T-helper 2 cell (primary cell): ENCODE measurements around the gene NRP1.
A peak's percentile ranks its signal among the peaks of the same experiment; 100 is the strongest.
"Not testable (repeated sequence)": the region's sequence is repeated elsewhere in the genome, so short reads cannot be mapped to it uniquely, and the experiment has no call there.

Source experiments
- DNase-seq, 5 experiments: peaks; one replicate each; pipeline versions ENCODE4 v3.0.0 to v3.0.0-alpha.2; 2012 to 2022

Gene NRP1

GRCh38 chr10:33143160-33143728 lies 191.2 kb downstream of the NRP1 start:
- peak in 2 of 5 experiments; percentile 48 to 84 for DNase-seq

GRCh38 chr10:33142295-33142694 lies 192.2 kb downstream of the NRP1 start:
- no peak for DNase-seq

DNA sequence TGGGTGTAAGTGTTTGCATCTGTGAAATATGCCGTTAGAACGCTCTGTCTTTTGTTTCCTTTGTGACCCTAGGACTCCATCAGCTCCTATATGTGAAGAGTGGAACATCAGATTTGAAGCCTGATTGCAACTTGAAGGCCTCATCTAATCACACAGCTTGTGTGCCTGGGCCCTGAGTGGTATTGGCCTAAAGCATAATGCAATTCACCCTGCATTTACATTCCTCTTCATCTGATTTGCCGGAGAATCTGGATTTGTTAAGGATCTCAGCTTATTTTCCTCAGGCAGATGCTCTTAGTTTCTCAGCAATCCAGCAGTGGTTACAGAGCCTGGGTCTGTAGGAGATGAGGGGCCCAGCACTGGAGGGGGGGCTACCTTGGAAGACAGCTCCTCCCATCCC lies 193.2 kb downstream of the NRP1 start:
- DNase-seq = no peak

- peak; percentile 36 to 96 (median 79) for DNase-seq
Measured at GRCh38 chr10:33139181-33139646, 195.3 kb downstream of the NRP1 start.

- not testable (repeated sequence) for DNase-seq
Measured at GRCh38 chr10:33138686-33139085, 195.8 kb downstream of the NRP1 start.

DNA sequence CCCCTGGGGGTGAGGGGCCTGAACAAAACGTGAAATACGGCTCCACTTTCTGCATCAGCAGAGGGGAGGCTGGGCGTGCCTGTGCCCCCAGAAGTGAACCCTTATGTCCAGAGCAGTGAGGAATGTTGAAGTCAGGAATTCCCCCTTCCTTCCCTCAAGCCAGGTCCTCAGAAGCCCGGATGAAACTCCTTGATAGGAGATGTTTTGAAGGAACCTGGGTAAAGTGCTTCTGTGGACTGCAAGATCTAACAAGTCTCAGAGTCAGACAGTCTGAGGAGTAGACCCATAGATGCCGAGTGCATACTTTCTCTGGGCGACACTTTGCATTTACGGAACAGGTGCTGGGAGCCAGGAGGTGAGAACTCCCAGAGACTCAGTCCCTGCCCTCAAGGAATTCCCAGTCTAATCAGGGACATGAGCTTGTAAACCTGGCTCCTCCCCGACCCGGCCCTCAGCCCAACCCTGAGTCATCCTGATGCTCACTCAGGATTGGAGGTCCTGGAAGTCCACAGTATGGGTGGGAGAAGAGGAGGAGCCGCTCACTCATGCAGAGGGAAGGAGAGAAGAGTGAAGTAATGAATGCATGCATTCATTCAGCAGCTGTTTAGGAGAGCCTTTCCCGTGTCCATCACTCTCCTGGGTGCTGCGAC lies 197.0 kb downstream of the NRP1 start:
- no peak for DNase-seq

DNA sequence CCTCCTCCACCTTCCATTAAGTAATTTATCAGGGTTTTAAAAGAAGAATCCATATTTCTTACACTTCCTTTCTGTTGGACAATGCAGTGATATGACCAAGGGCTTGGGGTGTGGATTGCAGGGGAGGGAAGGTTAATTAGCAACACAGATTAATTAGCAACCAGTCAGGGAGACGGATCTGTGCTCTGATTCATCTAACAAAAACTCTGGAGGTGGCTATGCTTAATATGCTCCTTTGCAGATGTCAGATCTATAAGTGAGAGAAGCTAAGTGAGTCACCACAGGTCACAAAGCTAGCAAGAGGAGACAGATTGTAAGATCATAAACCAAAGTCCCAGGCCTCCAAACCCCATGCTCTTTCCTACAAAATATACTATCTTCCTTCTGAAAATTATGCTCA lies 197.7 kb downstream of the NRP1 start:
- DNase-seq = peak in 1 of 5 experiments; percentile 89

DNA sequence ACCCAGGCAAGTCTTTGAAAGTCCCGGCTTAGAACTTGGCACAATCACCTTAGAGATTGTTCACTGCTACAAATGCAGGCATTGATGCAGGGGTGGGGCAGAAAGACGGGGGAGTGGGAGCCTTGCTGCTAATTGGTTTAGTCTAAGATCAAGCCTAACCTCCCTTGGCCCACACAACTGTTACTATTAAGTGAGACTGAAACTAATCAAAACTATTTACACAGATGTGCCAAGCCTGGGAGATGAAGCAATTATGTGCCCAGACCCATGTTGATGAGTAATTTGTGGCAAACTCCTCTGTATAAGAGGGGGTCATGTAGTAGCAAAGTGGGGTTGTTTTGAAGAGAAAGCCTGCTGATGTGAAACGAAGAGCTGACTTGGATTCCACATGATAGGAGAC lies 198.2 kb downstream of the NRP1 start:
- peak in 2 of 5 experiments; percentile 47 to 85 for DNase-seq

- peak; percentile 35 to 99 (median 65) for DNase-seq
Measured at GRCh38 chr10:33134011-33134751, 200.3 kb downstream of the NRP1 start.

GRCh38 chr10:33133557-33133956 lies 200.9 kb downstream of the NRP1 start:
- DNase-seq = no peak

- DNase-seq = peak in 2 of 5 experiments; percentile 33 to 93
Measured at GRCh38 chr10:33132626-33133025, 201.8 kb downstream of the NRP1 start.

DNA sequence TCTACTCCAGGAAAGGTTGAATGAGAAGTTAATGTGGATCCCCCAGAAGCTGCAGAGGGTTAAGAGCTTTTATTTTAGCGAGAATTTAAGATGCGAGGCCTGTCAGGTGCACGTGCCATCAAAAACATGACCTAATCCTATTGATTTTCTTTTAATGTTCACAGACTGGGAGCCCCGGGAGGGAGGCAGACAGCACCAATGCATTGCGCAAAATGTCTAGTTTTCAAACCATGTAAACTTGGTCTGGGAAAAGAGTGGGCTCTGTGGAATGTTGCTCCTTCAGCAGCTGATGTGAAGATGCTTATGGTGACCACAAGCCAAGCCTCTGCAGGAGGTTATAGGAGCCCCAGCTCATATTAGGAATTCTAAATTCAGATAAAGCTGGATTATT lies 204.5 kb downstream of the NRP1 start:
- no peak for DNase-seq

DNA sequence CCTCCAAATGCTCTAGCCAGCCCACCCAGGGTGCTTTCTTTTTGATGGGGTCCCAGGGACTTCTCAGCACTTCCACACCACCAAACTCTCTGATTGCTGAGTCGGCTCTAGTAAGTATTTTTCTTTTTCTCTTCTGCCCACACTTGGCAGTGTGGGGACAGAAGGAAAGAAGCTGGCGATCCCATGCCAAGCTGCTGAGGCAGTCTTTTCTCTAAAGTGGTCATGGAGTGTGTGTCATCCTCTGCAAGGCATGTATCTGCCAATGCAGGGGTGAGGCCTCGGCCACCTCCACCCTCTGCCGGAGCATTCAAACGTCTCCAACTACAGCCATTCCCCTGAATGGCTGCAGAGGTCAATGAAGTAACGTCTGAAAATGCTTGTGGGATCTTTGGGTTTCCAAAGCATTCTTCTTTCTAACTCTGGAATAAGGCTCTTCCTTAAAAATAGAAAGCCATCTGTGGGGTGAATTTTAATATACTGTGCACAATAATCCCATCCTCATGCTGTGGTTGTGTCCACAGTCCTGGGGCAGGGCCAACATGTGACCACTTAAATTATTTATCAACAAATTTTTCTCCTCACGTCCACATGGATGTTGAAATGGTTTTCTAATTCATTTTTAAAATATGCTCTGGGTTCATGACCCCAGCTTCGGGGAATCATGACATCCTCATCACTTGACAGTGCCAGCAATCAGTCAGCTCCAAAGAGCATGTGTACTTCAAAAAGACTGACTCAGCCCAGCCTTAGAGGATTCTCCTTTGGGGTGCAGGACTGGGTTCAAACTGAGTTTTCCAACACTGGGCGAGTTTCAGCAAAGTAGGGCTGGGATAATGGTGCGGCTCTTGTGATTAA lies 205.1 kb downstream of the NRP1 start:
- no peak for DNase-seq

GRCh38 chr10:33127622-33128021 lies 206.8 kb downstream of the NRP1 start:
- no peak for DNase-seq
